Mammary epithelial cell (primary cell): ENCODE results near the gene TXN.

Experiments
- CTCF ChIP-seq, 2 donors: IDR thresholded peaks in 1 of 2; conservative IDR thresholded peaks in 1 of 2; 2 replicates each; pipeline ENCODE4 v1.5.1; 2011 to 2012; ENCODE audit warnings: inconsistent platforms in 2 of 2, low read length in 2 of 2, mild to moderate bottlenecking in 2 of 2, control low read depth in 1 of 2, low read depth in 1 of 2; ENCODE audit not compliant: insufficient read depth in 1 of 2; ENCODE audit errors: extremely low read depth in 1 of 2
- EZH2 ChIP-seq: IDR thresholded peaks from 2 replicates; pipeline ENCODE4 v1.6.1; 2012; ENCODE audit warnings: low read length, inconsistent platforms, borderline replicate concordance

- TF ChIP-seq CTCF (conservative IDR thresholded peaks at IDR 0.05 in 1 of 2, IDR thresholded peaks at IDR 0.05 in 1 of 2; ENCODE audit: extremely low read depth in 1 of 2, insufficient read depth in 1 of 2, low read depth in 1 of 2, low read length in 2 of 2), result no peak
- no peak for TF ChIP-seq EZH2
These were observed 3.7 kb downstream of the TXN start for GRCh38 chr9:110252509-110253139.
